K562 (cell line): ENCODE data around the gene PFDN2. TPM values are rescaled to one million over a fixed set of nuclear protein-coding genes. Genes with fewer than 3 reads are reported as not detected.

ENCODE experiments used
- ATAC-seq: fragments of 200-7000 bp; cut with Tn5 transposase; 3 replicates; pipeline ENCODE4 v1.9.1; 2020; ENCODE audit warnings: moderate library complexity
- BruUV-seq: library from RNA; stranded (reverse); fragments of 400-500 nt; replicated peaks from 2 replicates; lab custom pipeline; 2021; lab: Mats Ljungman, UMichigan
- CTCF ChIA-PET: fragments of 300-600 bp; formaldehyde crosslinking; extraction: SDS; loops from one replicate; lab custom pipeline; 2021; ENCODE audit warnings: low intra/inter-chr PET ratio; lab: Yijun Ruan, JAX
- POLR2A ChIA-PET: fragments of 300-600, 350-650 bp; sonication (Branson Sonifier 250); formaldehyde crosslinking; extraction: SDS; loops from one replicate; lab custom pipeline; 2021; ENCODE audit warnings: antibody characterized with exemption, inconsistent platforms; lab: Yijun Ruan, JAX
- DNase-seq, 4 experiments: peaks; one replicate each; pipeline versions ENCODE4 v3.0.0 to v3.0.0-alpha.2; 2011 to 2018; ENCODE audit warnings: low spot score in 3 of 4, mixed read lengths in 3 of 4; ENCODE audit errors: extremely low read depth in 1 of 4
- FAIRE-seq: peaks from 2 replicates; lab custom pipeline; 2011; peaks lifted over from hg19 to GRCh38; lab: Jason Lieb, UNC
- H2AFZ ChIP-seq: 2 replicates; pipeline ENCODE4 v1.6.0; 2011; ENCODE audit warnings: low read depth, low read length, control low read depth, inconsistent platforms
- H3K27ac ChIP-seq: fragments of 200-600 bp; 3 replicates; pipeline ENCODE4 v1.8.0; 2011; ENCODE audit warnings: low read depth, mild to moderate bottlenecking, control low read depth, inconsistent platforms, low read length, moderate library complexity, mixed read lengths; ENCODE audit errors: extremely low read depth
- H3K27me3 ChIP-seq, 2 experiments: fragments of 300-600 bp in 1 of 2; 2 replicates in 1 of 2; 3 replicates in 1 of 2; pipeline versions ENCODE4 v1.6.0 to v1.8.0; 2011; ENCODE audit warnings: inconsistent platforms in 2 of 2, low read length in 2 of 2, mild to moderate bottlenecking in 1 of 2, mixed read lengths in 1 of 2, moderate library complexity in 1 of 2; ENCODE audit not compliant: control insufficient read depth in 2 of 2, insufficient read depth in 2 of 2
- H3K36me3 ChIP-seq: fragments of 300-600 bp; 3 replicates; pipeline ENCODE4 v1.8.0; 2011; ENCODE audit warnings: mild to moderate bottlenecking, low read length, inconsistent platforms; ENCODE audit not compliant: control insufficient read depth, insufficient read depth
- H3K4me1 ChIP-seq, 2 experiments: fragments of 200-600 bp in 1 of 2; replicated peaks in 1 of 2; 2 replicates in 1 of 2; 3 replicates in 1 of 2; pipeline versions ENCODE4 v1.5.1 to v1.8.0; 2011; ENCODE audit warnings: inconsistent platforms in 2 of 2, low read length in 2 of 2, mild to moderate bottlenecking in 1 of 2, mixed read lengths in 1 of 2, moderate library complexity in 1 of 2; ENCODE audit not compliant: control insufficient read depth in 2 of 2, insufficient read depth in 2 of 2
- H3K4me2 ChIP-seq: 2 replicates; pipeline ENCODE4 v1.6.1; 2011; ENCODE audit warnings: low read length, control low read depth, inconsistent platforms, mixed read lengths; ENCODE audit not compliant: insufficient read depth
- H3K4me3 ChIP-seq: fragments of 200-600 bp; sonication (generic), shearing (Covaris generic); 2 replicates; pipeline ENCODE4 v1.5.1; 2016; ENCODE audit warnings: control low read depth, inconsistent platforms
- H3K79me2 ChIP-seq: fragments of 200-600 bp; 3 replicates; pipeline ENCODE4 v1.8.0; 2011; ENCODE audit warnings: low read length, inconsistent platforms; ENCODE audit not compliant: control insufficient read depth, insufficient read depth
- H3K9ac ChIP-seq, 2 experiments: 2 replicates each; pipeline versions ENCODE4 v1.6.0 to v1.6.1; 2011; ENCODE audit warnings: low read depth in 2 of 2, low read length in 2 of 2, control low read depth in 1 of 2, inconsistent platforms in 1 of 2, mild to moderate bottlenecking in 1 of 2, mixed read lengths in 1 of 2; ENCODE audit not compliant: insufficient read depth in 1 of 2
- H3K9me1 ChIP-seq: one replicate; pipeline ENCODE4 v1.6.0; 2011; ENCODE audit warnings: inconsistent platforms, mild to moderate bottlenecking, low read length, moderate library complexity; ENCODE audit not compliant: control insufficient read depth, insufficient read depth
- H3K9me3 ChIP-seq: replicated peaks from 2 replicates; pipeline ENCODE4 v1.5.1; 2011; ENCODE audit warnings: low read depth, low read length, inconsistent platforms; ENCODE audit not compliant: control insufficient read depth, insufficient read depth
- H4K20me1 ChIP-seq: replicated peaks from 2 replicates; pipeline ENCODE4 v1.6.1; 2011; ENCODE audit warnings: low read length, inconsistent platforms, mixed read lengths; ENCODE audit not compliant: control insufficient read depth, insufficient read depth
- BRF1 ChIP-seq: IDR thresholded peaks from 3 replicates; pipeline ENCODE4 v1.6.1; 2011; ENCODE audit warnings: borderline replicate concordance, mild to moderate bottlenecking; ENCODE audit not compliant: insufficient read length; ENCODE audit errors: extremely low read depth
- HDAC3 ChIP-seq: fragments of 450-650 bp; IDR thresholded peaks from 2 replicates; pipeline ENCODE4 v1.6.1; 2018; ENCODE audit warnings: borderline replicate concordance, mild to moderate bottlenecking, moderate library complexity; ENCODE audit not compliant: partially characterized antibody
- MED1 ChIP-seq: sonication (generic); formaldehyde crosslinking; IDR thresholded peaks from 2 replicates; pipeline ENCODE4 v1.8.1; 2023; ENCODE audit warnings: missing genetic modification reagents, borderline replicate concordance
- NR2C2 ChIP-seq, 2 experiments: fragments of 200-800 bp in 1 of 2; sonication (Bioruptor generic) in 1 of 2; sonication (generic) in 1 of 2; formaldehyde crosslinking in 1 of 2; IDR thresholded peaks; 2 replicates each; pipeline versions ENCODE4 v1.6.1 to v1.8.0; 2016 to 2022; ENCODE audit warnings: mild to moderate bottlenecking in 1 of 2, missing compliant biosample characterization in 1 of 2, missing genetic modification characterization in 1 of 2, missing genetic modification reagents in 1 of 2
- NRF1 ChIP-seq, 2 experiments: fragments of 450-650 bp; IDR thresholded peaks in 1 of 2; conservative IDR thresholded peaks in 1 of 2; 2 replicates each; pipeline ENCODE4 v1.6.1; 2014; ENCODE audit warnings: mild to moderate bottlenecking in 2 of 2
- RCOR1 ChIP-seq, 2 experiments: IDR thresholded peaks; 2 replicates each; pipeline ENCODE4 v1.6.1; 2012; ENCODE audit warnings: low read depth in 2 of 2, low read length in 2 of 2, borderline replicate concordance in 1 of 2, improper control_type of control experiment in 1 of 2
- SAFB ChIP-seq: fragments of 200-400 bp; formaldehyde crosslinking; IDR thresholded peaks from 2 replicates; pipeline ENCODE4 v1.6.1; 2017; ENCODE audit warnings: low read depth, low read length, borderline replicate concordance
- SREBF1 ChIP-seq: fragments of 150-350 bp; IDR thresholded peaks from 2 replicates; pipeline ENCODE4 v1.6.1; 2014; ENCODE audit warnings: antibody characterized with exemption, low read depth, low read length, borderline replicate concordance
- ZNF23 ChIP-seq: fragments of 250-450 bp; sonication (Bioruptor Pico); IDR thresholded peaks from 2 replicates; pipeline ENCODE4 v1.4.0; 2020; ENCODE audit warnings: mild to moderate bottlenecking
- ZNF274 ChIP-seq: IDR thresholded peaks from 2 replicates; pipeline ENCODE4 v1.6.1; 2011; ENCODE audit warnings: low read depth, mild to moderate bottlenecking, low read length, moderate library complexity, borderline replicate concordance
- WGBS: fragments of 100-300 bp; shearing (Covaris generic); methylation state at CpG from one replicate; pipeline ENCODE4 v1.1.6; 2016; ENCODE audit warnings: low coverage, mixed read lengths; ENCODE audit not compliant: insufficient coverage; ENCODE audit errors: missing lambda C conversion rate; 5-methylcytosine and 5-hydroxymethylcytosine counted together
- in situ Hi-C: fragments of 300-500 bp; cut with MboI; formaldehyde crosslinking; loops from 4 replicates; pipeline ENCODE4 v1.15.0; 2018; ENCODE audit warnings: inconsistent platforms, mixed read lengths
- intact Hi-C: fragments of 100-400 bp; cut with micrococcal nuclease; formaldehyde crosslinking; loops from 2 replicates; pipeline ENCODE4 v1.14.2; 2022
- polyA plus RNA-seq, 8 experiments: library from polyadenylated mRNA; depleted of rRNA in 4 of 8; stranded (reverse) in 5 of 8; unstranded in 3 of 8; fragments of >200 nt; fragmentation: Nextera tagmentation in 2 of 8; fragmentation: Illumina TruSeq in 1 of 8; extraction: Ambion mirVana in 2 of 8; extraction: Trizol in 1 of 8; gene quantifications; 2 replicates each; pipeline versions ENCODE4 v1.2.1 to v1.2.3, GENCODE V29; 2011 to 2014; ENCODE audit warnings: inconsistent platforms in 1 of 8, missing spikeins in 1 of 8
- total RNA-seq, 7 experiments: library from RNA; depleted of rRNA in 6 of 7; stranded (reverse); fragments of >200 nt in 6 of 7; fragmentation: Illumina TruSeq in 2 of 7; extraction: Trizol in 2 of 7; gene quantifications; 2 replicates each; pipeline versions ENCODE4 v1.2.1 to v1.2.3, GENCODE V29; 2011 to 2021; ENCODE audit warnings: low replicate concordance in 1 of 7
- TF ChIP-seq, protein P1 (sequence below): fragments of 200-600 bp; sonication (generic); IDR thresholded peaks from one replicate; pipeline ENCODE4 v1.6.1; 2012; ENCODE audit warnings: mild to moderate bottlenecking, low read depth, low read length, inconsistent platforms

PFDN2 gene
- total and polyA plus RNA-seq, 9 of the 15 experiments (the other 6 are each of a cell fraction or from before 2014, with no cell fraction given) = 50.2 to 361 (median 144) TPM

DNA sequence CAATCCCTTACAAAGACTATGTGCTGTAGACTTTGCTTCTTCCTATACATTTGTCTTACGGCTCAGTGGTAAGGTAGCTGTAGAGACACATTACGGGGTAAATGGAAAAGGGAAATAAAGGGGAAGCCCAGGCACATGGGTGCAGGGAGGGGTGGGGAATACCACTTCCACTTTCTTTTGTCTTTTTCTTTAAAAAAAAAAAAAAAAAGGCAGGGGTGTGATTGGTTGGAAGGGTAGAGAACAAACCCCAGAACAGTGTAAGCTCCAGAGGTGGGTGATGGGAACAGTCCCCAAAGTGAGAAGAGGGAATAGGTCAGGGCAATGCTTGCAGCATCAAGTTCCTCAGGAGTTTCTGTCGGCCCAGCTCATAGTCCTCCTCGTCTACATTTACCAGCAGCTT lies 4.0 kb upstream of the PFDN2 start:
- peaks cover 3% of the 10 kb centered on the region; the same call in 1 of the 2 replicates for H4K20me1 ChIP-seq
- 94% methylated on average over 4 of the region's 4 CpGs for WGBS
- intact Hi-C loops = no loop called here
- POLR2A ChIA-PET = interaction anchor here (0.6 to 2.5 kb wide), 6 partner anchors 10 to 132 kb away, joined by 3 to 20 read pairs (median 4); partner anchors contain the start of genes DEDD, UFC1 and USF1
- H3K36me3 ChIP-seq = peaks cover 67% of the 10 kb centered on the region; the same call in 2 of the 3 replicates
- peaks cover 18 to 25% of the 10 kb centered on the region in 2 experiments for H3K4me1 ChIP-seq
- CTCF ChIA-PET = no interaction called here
- in situ Hi-C loops = no loop called here
- no peak for ATAC-seq
- H3K4me3 ChIP-seq = no peak overlapping the region
- H3K27ac ChIP-seq = no peak overlapping the region
- no peak overlapping the region for H2AFZ ChIP-seq
- DNase-seq = no peak
- FAIRE-seq = no peak
- no peaks in the 10 kb centered on the region for H3K9me1 ChIP-seq
- no peak overlapping the region for H3K9ac ChIP-seq
- peaks cover 43% of the 10 kb centered on the region for H3K79me2 ChIP-seq
- BruUV-seq = no TSS peak
- H3K27me3 ChIP-seq = no peaks in the 10 kb centered on the region; a peak in 1 of 5 replicates
- H3K4me2 ChIP-seq = no peak overlapping the region
- no peaks in the 10 kb centered on the region for H3K9me3 ChIP-seq
- TF ChIP-seq RCOR1 (IDR thresholded peaks at IDR 0.05; ENCODE audit: borderline replicate concordance in 1 of 2, low read depth in 2 of 2, low read length in 2 of 2) (no peak), MED1 (CRISPR knock-in tag) (no peak), SAFB (no peak), ZNF274 (no peak), ZNF23 (CRISPR knock-in tag) (no peak), BRF1 (no peak), SREBF1 (no peak), HDAC3 (no peak), NRF1 (conservative IDR thresholded peaks at IDR 0.05 in 1 of 2, IDR thresholded peaks at IDR 0.05 in 1 of 2) (no peak), NR2C2 (CRISPR knock-in tag; IDR thresholded peaks at IDR 0.05) (no peak), NR2C2 (tag; IDR thresholded peaks at IDR 0.05) (no peak)
- TF ChIP-seq, protein P1, sequence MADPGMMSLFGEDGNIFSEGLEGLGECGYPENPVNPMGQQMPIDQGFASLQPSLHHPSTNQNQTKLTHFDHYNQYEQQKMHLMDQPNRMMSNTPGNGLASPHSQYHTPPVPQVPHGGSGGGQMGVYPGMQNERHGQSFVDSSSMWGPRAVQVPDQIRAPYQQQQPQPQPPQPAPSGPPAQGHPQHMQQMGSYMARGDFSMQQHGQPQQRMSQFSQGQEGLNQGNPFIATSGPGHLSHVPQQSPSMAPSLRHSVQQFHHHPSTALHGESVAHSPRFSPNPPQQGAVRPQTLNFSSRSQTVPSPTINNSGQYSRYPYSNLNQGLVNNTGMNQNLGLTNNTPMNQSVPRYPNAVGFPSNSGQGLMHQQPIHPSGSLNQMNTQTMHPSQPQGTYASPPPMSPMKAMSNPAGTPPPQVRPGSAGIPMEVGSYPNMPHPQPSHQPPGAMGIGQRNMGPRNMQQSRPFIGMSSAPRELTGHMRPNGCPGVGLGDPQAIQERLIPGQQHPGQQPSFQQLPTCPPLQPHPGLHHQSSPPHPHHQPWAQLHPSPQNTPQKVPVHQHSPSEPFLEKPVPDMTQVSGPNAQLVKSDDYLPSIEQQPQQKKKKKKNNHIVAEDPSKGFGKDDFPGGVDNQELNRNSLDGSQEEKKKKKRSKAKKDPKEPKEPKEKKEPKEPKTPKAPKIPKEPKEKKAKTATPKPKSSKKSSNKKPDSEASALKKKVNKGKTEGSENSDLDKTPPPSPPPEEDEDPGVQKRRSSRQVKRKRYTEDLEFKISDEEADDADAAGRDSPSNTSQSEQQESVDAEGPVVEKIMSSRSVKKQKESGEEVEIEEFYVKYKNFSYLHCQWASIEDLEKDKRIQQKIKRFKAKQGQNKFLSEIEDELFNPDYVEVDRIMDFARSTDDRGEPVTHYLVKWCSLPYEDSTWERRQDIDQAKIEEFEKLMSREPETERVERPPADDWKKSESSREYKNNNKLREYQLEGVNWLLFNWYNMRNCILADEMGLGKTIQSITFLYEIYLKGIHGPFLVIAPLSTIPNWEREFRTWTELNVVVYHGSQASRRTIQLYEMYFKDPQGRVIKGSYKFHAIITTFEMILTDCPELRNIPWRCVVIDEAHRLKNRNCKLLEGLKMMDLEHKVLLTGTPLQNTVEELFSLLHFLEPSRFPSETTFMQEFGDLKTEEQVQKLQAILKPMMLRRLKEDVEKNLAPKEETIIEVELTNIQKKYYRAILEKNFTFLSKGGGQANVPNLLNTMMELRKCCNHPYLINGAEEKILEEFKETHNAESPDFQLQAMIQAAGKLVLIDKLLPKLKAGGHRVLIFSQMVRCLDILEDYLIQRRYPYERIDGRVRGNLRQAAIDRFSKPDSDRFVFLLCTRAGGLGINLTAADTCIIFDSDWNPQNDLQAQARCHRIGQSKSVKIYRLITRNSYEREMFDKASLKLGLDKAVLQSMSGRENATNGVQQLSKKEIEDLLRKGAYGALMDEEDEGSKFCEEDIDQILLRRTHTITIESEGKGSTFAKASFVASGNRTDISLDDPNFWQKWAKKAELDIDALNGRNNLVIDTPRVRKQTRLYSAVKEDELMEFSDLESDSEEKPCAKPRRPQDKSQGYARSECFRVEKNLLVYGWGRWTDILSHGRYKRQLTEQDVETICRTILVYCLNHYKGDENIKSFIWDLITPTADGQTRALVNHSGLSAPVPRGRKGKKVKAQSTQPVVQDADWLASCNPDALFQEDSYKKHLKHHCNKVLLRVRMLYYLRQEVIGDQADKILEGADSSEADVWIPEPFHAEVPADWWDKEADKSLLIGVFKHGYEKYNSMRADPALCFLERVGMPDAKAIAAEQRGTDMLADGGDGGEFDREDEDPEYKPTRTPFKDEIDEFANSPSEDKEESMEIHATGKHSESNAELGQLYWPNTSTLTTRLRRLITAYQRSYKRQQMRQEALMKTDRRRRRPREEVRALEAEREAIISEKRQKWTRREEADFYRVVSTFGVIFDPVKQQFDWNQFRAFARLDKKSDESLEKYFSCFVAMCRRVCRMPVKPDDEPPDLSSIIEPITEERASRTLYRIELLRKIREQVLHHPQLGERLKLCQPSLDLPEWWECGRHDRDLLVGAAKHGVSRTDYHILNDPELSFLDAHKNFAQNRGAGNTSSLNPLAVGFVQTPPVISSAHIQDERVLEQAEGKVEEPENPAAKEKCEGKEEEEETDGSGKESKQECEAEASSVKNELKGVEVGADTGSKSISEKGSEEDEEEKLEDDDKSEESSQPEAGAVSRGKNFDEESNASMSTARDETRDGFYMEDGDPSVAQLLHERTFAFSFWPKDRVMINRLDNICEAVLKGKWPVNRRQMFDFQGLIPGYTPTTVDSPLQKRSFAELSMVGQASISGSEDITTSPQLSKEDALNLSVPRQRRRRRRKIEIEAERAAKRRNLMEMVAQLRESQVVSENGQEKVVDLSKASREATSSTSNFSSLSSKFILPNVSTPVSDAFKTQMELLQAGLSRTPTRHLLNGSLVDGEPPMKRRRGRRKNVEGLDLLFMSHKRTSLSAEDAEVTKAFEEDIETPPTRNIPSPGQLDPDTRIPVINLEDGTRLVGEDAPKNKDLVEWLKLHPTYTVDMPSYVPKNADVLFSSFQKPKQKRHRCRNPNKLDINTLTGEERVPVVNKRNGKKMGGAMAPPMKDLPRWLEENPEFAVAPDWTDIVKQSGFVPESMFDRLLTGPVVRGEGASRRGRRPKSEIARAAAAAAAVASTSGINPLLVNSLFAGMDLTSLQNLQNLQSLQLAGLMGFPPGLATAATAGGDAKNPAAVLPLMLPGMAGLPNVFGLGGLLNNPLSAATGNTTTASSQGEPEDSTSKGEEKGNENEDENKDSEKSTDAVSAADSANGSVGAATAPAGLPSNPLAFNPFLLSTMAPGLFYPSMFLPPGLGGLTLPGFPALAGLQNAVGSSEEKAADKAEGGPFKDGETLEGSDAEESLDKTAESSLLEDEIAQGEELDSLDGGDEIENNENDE = no peak
